ENCODE data around the gene EEFSEC.

EEFSEC gene

DNA sequence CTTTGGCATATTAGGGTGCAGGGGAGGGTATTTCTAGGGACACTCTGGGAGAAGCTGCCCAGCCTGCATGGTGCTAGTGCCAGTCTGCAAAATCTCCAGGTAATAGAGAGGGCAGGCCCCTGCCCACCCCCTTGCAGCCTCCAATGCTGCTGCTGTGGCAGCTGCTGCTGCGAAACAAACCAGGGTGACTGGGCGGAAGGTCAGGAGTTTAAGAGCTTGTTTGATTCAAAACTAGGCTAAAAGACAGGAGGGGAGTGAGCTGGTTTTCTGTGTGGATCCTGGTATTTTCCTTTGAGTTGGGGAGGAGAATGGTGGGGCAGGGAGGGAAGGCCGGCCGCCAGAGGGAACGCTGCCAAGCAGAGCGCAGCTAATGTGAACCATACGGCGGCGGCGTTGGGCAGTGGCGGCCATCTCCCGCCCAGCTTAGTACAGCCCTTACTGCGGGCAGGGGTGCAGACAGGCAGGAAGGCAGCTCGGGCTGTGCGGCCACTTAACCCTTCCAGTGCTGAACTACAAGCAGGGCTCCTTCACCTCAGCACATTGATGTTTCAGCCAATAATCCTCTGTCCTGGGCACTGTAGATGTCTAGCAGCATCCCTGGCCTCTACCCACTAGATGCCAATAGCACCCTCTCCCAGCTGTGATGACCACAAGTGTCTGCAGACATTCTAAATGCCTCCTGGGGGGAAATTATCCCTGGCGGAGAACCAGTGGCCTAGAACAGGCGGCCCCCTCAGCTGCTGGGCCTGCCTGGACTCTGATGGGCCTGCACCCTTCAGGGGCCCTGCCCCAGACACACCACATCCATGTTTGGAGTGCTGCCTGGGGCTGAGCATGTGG lies 125.7 kb downstream of the EEFSEC start:
- TF ChIP-seq, protein P1, sequence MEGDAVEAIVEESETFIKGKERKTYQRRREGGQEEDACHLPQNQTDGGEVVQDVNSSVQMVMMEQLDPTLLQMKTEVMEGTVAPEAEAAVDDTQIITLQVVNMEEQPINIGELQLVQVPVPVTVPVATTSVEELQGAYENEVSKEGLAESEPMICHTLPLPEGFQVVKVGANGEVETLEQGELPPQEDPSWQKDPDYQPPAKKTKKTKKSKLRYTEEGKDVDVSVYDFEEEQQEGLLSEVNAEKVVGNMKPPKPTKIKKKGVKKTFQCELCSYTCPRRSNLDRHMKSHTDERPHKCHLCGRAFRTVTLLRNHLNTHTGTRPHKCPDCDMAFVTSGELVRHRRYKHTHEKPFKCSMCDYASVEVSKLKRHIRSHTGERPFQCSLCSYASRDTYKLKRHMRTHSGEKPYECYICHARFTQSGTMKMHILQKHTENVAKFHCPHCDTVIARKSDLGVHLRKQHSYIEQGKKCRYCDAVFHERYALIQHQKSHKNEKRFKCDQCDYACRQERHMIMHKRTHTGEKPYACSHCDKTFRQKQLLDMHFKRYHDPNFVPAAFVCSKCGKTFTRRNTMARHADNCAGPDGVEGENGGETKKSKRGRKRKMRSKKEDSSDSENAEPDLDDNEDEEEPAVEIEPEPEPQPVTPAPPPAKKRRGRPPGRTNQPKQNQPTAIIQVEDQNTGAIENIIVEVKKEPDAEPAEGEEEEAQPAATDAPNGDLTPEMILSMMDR (conservative IDR thresholded peaks at IDR 0.05; ENCODE audit: low read depth), result no peak
- POLR2A ChIA-PET (ENCODE audit: low non-redundant PET), result no interaction called here
- CTCF ChIA-PET, result no interaction called here
- DNase-seq (ENCODE audit: low spot score), result no peak
- H3K27ac ChIP-seq, result no peak overlapping the region

DNA sequence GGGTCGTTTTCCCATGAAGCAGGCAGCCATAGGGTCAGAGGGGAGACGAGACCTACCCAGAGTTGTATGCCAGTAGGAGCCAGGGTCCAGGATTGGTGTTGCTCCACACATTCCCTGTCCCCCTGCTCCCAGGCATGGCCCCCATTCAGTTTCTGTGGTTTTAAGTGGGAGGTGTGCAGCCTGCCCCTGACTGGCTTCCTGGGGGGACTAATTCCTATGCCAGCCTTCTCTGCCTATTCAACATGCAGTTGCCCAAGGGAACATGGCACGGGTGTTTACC lies 126.3 kb downstream of the EEFSEC start:
- no peak for DNase-seq (ENCODE audit: low spot score)
- ChIA-PET CTCF (no interaction called here), POLR2A (ENCODE audit: low non-redundant PET) (no interaction called here)

DNA sequence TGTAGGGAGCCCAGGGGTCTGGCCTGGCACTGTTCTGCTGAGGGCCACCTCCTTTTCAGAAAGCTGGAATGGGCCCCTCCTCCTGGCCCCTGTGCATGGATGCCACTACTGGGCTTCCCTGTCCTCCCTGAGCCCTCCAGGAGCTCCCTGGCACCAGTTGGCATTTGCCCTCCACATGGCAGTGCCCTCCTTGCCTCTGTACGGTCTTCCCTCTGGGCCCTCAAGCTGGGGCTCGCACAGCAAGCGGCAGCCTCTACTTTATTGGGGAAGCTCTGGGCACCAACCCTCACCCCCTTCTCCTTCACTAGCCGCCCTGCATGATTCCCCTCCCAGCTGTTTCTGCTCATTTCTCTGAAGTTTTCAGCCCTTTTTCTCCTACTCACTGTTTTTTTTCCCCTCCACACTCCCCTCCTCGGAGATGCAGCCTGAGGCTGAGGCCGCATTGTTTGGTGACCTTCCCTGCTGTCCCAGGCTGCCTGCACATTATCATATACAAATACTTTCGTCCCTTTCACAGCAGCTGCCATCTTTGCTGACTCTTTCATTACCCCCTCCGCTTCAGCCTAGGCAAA lies 127.3 kb downstream of the EEFSEC start:
- POLR2A ChIA-PET (ENCODE audit: low non-redundant PET), result interaction anchor here (0.6 kb wide), 1 partner anchor 13 kb away, joined by 3 read pairs; no protein-coding TSS in a partner anchor
- TF ChIP-seq, protein P1 (conservative IDR thresholded peaks at IDR 0.05; ENCODE audit: low read depth), result no peak
- DNase-seq (ENCODE audit: low spot score), result no peak
- CTCF ChIA-PET, result no interaction called here
- no peak overlapping the region for H3K27ac ChIP-seq

More for the DNA sequence above, 126.3 kb downstream of the EEFSEC start:
- no peak overlapping the region for H3K27ac ChIP-seq
- TF ChIP-seq, protein P1 (conservative IDR thresholded peaks at IDR 0.05; ENCODE audit: low read depth), result no peak

DNA sequence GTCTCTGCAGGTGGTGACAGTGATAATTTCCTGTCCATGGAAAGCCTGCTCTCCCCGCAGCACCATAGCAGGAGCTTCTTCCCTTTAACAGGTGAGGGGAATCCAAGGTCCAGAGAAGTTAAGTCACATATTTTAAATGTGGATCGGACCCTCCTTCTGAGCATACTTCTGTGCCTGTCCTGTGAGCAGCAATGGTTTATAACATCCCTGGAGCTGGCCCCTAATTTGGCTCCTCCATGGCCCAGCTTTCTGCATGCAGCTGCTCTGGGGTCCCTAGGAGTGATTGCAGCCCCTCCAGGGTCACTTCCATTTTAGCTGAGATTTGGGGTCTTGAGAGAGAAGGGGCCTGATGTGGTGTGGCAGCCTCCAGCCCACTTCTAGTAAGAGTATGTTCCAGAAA lies 127.8 kb downstream of the EEFSEC start:
- POLR2A ChIA-PET (ENCODE audit: low non-redundant PET), result interaction anchor here (0.6 kb wide), 1 partner anchor 13 kb away, joined by 3 read pairs; no protein-coding TSS in a partner anchor

DNA sequence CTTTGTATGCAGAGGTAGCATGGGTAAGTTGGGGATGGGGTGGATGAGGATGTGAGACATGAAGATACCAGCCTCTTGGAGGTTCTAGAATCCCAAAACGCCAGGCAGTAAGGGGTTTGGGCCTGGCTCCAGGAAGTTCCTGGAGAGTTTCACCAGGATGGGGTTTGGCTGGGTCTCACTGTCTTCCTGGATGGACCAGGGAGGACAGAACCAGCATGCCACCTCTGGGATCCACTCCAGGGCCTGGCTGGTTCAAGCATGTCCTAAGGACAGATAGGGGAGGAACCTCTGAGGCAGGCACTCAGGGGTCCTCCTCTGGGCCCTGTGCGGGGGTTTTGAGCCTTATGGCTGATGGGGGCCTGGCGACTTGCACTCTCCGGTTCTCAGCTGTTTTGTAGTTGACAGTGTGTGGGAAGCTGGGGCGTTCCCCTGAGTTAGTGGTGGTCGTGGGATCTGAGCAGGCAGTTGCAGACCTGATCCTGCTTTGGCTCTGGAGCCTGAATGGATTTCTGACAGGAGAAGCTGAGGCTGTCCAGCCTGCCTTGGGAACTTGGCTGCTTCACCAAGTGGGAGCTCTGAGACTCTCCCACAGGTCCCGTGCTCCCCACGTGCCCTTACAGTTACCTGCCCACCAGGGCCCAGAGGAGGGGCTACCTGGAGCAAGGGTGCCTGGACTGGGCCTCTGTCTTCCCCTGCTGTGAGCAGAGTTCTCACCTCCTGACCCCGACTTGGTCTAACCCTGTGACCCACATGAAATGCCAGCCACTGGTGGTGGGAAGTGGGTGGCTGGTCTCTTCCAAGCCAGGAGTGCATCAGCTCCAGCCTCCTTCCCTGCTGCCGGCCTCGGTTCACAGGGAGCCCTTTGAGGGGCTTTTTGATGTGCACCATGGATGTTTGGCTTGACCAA lies 128.4 kb downstream of the EEFSEC start:
- DNase-seq (ENCODE audit: low spot score), result no peak
- TF ChIP-seq, protein P1 (conservative IDR thresholded peaks at IDR 0.05; ENCODE audit: low read depth), result no peak
- ChIA-PET CTCF (no interaction called here), POLR2A (ENCODE audit: low non-redundant PET) (no interaction called here)
- no peak overlapping the region for H3K27ac ChIP-seq

More for the DNA sequence above, 127.8 kb downstream of the EEFSEC start:
- no peak overlapping the region for H3K27ac ChIP-seq
- CTCF ChIA-PET, result no interaction called here
- DNase-seq (ENCODE audit: low spot score), result no peak
- TF ChIP-seq, protein P1 (conservative IDR thresholded peaks at IDR 0.05; ENCODE audit: low read depth), result no peak

DNA sequence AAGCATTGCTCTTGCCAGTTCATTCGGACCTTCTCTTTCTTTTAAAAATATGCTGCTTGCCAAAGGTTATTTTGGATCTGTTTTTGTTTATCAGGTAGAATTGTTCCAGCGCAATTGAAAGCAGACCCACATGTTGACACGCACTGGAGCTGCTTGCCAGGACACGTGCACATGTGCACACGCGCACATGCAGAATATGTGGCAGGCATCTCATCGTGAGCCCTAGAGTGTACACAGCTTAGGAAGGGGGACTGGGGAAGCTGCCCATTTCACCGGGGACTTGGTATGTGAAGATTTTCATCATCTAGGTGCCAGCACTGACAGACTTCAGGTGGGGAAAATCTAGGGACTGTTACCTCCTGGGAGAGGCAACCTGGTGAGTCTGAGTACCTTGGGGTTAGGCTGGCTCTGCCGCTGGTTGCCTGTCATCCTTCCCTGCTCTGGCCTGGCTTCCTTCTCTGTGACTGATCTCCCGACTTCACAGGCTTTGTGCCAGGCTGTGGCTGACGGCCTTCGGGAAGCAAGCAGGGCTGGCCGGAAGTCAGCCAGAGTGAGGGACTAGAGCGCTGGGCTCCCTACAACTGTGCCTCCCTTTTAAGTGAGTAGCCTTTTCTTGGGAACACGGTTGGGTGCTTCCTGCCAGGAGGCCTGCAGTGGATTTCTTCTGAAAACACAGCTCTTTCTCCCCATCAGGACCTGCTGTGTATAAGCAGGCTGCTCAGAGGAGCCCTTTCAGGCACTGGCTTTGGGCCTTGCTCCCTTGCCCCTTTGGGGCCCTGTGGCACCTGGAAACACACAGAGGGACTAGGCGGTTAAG lies 129.3 kb downstream of the EEFSEC start:
- POLR2A ChIA-PET (ENCODE audit: low non-redundant PET), result no interaction called here
- no peak overlapping the region for H3K27ac ChIP-seq
- no peak for DNase-seq (ENCODE audit: low spot score)
- CTCF ChIA-PET, result no interaction called here
- TF ChIP-seq, protein P1 (conservative IDR thresholded peaks at IDR 0.05; ENCODE audit: low read depth), result no peak

All from RWPE1 (cell line).